ENCODE measurements around the gene TMEM219.

Gene TMEM219

GRCh38 chr16:29995911-29996765, 34.3 kb downstream of the TMEM219 start, which contains the start of gene INO80E (continued):
- TF ChIP-seq REST (tag by site-specific recombination; IDR thresholded peaks at IDR 0.05) (peak; percentile 22; the same call in 1 of the 2 replicates), ZNF514 (tag by site-specific recombination; IDR thresholded peaks at IDR 0.05) (no peak), ZNF202 (tag by site-specific recombination; IDR thresholded peaks at IDR 0.05; ENCODE audit: borderline replicate concordance) (no peak), ZNF645 (tag by site-specific recombination; IDR thresholded peaks at IDR 0.05) (no peak), ZNF580 (tag by site-specific recombination; IDR thresholded peaks at IDR 0.05) (peak; percentile 72; the same call in 1 of the 2 replicates), ZNF416 (tag by site-specific recombination; IDR thresholded peaks at IDR 0.05) (no peak), ATF2 (tag by site-specific recombination; IDR thresholded peaks at IDR 0.05; ENCODE audit: low read depth) (peak; percentile 85), GFI1B (tag by site-specific recombination; IDR thresholded peaks at IDR 0.05) (no peak), ZNF426 (tag by site-specific recombination; IDR thresholded peaks at IDR 0.05) (no peak), ZNF214 (tag by site-specific recombination; IDR thresholded peaks at IDR 0.05; ENCODE audit: borderline replicate concordance) (no peak), ZNF174 (tag by site-specific recombination; IDR thresholded peaks at IDR 0.05) (no peak), ZNF155 (tag by site-specific recombination; IDR thresholded peaks at IDR 0.05) (no peak), ZNF513 (tag by site-specific recombination; IDR thresholded peaks at IDR 0.05) (no peak; the same call in 1 of the 2 replicates), ZNF677 (tag by site-specific recombination; IDR thresholded peaks at IDR 0.05) (no peak), KLF8 (tag by site-specific recombination; IDR thresholded peaks at IDR 0.05) (peak; percentile 91), OVOL3 (tag by site-specific recombination; IDR thresholded peaks at IDR 0.05) (peak; percentile 43; the same call in 1 of the 2 replicates), ZNF175 (tag by site-specific recombination; IDR thresholded peaks at IDR 0.05) (no peak), KLF1 (tag by site-specific recombination; IDR thresholded peaks at IDR 0.05) (peak; percentile 93), ZNF843 (tag by site-specific recombination; IDR thresholded peaks at IDR 0.05) (peak; percentile 27; the same call in 1 of the 2 replicates)
- TF ChIP-seq, protein P1, sequence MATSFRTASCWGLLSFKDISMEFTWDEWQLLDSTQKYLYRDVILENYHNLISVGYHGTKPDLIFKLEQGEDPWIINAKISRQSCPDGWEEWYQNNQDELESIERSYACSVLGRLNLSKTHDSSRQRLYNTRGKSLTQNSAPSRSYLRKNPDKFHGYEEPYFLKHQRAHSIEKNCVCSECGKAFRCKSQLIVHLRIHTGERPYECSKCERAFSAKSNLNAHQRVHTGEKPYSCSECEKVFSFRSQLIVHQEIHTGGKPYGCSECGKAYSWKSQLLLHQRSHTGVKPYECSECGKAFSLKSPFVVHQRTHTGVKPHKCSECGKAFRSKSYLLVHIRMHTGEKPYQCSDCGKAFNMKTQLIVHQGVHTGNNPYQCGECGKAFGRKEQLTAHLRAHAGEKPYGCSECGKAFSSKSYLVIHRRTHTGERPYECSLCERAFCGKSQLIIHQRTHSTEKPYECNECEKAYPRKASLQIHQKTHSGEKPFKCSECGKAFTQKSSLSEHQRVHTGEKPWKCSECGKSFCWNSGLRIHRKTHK (tag by site-specific recombination; IDR thresholded peaks at IDR 0.05): no peak
- TF ChIP-seq, protein P2, sequence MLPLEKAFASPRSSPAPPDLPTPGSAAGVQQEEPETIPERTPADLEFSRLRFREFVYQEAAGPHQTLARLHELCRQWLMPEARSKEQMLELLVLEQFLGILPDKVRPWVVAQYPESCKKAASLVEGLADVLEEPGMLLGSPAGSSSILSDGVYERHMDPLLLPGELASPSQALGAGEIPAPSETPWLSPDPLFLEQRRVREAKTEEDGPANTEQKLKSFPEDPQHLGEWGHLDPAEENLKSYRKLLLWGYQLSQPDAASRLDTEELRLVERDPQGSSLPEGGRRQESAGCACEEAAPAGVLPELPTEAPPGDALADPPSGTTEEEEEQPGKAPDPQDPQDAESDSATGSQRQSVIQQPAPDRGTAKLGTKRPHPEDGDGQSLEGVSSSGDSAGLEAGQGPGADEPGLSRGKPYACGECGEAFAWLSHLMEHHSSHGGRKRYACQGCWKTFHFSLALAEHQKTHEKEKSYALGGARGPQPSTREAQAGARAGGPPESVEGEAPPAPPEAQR (tag by site-specific recombination; IDR thresholded peaks at IDR 0.05): 0 out of 2 replicates have a peak, but pooled peaks have one; percentile 62
- TF ChIP-seq, protein P3, sequence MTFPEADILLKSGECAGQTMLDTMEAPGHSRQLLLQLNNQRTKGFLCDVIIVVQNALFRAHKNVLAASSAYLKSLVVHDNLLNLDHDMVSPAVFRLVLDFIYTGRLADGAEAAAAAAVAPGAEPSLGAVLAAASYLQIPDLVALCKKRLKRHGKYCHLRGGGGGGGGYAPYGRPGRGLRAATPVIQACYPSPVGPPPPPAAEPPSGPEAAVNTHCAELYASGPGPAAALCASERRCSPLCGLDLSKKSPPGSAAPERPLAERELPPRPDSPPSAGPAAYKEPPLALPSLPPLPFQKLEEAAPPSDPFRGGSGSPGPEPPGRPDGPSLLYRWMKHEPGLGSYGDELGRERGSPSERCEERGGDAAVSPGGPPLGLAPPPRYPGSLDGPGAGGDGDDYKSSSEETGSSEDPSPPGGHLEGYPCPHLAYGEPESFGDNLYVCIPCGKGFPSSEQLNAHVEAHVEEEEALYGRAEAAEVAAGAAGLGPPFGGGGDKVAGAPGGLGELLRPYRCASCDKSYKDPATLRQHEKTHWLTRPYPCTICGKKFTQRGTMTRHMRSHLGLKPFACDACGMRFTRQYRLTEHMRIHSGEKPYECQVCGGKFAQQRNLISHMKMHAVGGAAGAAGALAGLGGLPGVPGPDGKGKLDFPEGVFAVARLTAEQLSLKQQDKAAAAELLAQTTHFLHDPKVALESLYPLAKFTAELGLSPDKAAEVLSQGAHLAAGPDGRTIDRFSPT (tag by site-specific recombination; IDR thresholded peaks at IDR 0.05): peak; percentile 50; the same call in 1 of the 2 replicates
- TF ChIP-seq, protein P4, sequence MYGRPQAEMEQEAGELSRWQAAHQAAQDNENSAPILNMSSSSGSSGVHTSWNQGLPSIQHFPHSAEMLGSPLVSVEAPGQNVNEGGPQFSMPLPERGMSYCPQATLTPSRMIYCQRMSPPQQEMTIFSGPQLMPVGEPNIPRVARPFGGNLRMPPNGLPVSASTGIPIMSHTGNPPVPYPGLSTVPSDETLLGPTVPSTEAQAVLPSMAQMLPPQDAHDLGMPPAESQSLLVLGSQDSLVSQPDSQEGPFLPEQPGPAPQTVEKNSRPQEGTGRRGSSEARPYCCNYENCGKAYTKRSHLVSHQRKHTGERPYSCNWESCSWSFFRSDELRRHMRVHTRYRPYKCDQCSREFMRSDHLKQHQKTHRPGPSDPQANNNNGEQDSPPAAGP (tag by site-specific recombination; IDR thresholded peaks at IDR 0.05): no peak; the same call in 1 of the 2 replicates

Data from HEK293 (cell line).